HG02852 (cell line): Measurements from ENCODE around the gene ZNF620.
A peak's percentile ranks its signal among the peaks of the same experiment; 100 is the strongest.
"Not testable (repeated sequence)": the region's sequence is repeated elsewhere in the genome, so short reads cannot be mapped to it uniquely, and the experiment has no call there.

Experiments
- ATAC-seq: cut with Tn5 transposase; IDR thresholded peaks from one replicate; pipeline ENCODE4 v1.9.1; 2021; ENCODE audit warnings: mild to moderate bottlenecking, moderate library complexity; ENCODE audit not compliant: unreplicated experiment

Gene ZNF620

DNA sequence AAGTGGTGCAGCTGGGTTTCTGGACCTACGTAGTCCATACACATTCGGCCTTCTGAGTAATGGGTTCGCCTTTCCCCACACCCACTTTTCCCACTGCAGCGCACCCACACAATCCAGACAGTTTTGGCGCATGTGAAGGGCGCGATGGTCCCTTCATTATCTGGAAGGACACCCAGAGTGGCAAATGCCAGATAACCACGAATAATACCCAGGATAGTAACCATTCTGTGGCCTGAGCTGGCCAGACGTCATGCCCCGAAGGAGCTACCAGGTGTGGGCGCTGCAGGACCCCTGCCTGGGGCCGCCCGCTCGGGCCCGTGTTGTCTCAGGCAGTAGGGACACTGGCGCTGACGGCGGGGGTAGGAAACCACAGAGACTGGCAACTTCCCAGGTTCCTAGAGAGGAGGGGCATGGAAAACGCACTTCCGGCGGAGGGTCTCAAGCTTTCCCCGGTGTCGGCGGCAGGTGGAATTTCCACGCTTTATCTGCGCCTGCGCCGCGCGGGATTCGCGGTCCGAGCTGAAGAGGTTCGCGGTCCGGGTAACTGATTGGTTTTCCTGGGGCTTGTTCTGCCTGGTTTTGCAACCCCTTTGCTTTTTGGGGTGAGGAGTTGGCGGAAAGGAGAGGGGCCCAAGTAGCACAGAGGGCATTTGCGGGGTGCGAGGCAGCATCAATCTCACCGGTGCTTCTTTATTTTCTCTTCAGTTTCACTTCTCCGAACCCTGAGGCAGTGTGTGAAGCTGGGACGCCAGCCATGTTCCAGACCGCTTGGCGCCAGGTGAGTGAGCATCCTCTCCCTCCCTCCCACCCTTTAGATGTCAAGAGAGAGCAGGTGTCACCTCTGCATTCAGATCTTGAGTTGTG is at the start of gene ZNF620:
Gene ZNF620 (plus strand): TSS at position 441 of the 864 bp plus-strand sequence. CDS start 314 bp downstream, at position 755.
- ATAC-seq, result peak; percentile 71

- ATAC-seq, result no peak
Measured at GRCh38 chr3:40456279-40456939, 49.4 kb upstream of the ZNF620 start.

DNA sequence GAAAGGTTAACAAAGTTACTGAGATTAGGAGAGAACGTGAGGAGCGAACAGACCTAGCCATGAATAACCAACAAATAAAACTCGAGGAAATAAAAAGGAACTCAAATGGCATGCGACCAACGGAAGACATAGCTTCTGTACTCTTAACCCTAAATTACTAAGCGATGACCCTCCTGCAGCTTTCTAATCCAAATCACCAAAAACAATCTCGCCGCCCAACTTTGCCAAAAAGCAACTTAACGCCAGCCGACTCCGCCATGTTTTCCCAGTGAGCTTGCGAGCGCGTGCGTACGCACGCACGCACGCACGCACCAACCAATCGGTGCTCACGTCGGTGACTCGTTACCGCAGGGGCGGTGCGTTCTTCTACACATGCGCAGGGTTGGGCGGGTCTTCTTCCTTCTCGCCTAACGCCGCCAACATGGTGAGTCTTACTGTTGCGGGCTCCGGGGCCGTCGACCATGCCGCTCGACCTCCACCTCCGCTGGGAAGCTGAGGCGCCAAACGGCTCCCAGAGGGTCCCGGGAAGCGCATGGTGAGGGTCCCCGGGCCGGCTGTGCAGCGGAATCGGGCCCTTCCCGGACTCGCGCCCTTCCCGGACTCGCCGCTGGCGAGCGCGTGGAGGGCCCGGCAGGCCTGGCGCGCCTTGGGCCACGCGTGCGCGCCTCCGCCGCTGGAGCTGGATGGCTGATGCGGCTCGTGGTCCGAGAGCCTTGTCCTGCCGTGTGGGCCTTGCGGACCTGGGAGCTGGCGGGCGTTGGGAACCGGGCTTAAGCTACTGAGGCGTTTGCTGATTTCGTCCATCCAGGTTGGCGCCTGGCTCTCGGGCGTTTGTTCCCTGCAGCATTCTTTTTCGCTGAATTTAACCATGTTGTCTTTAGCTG is 48.7 kb upstream of the ZNF620 start, which contains the start of gene RPL14:
Gene RPL14 (plus strand): TSS at position 400 of the 884 bp plus-strand sequence. CDS start 133 bp downstream, at position 533.
- ATAC-seq, result peak; percentile 54

- no peak for ATAC-seq
Measured at GRCh38 chr3:40458473-40458872, 47.4 kb upstream of the ZNF620 start.

DNA sequence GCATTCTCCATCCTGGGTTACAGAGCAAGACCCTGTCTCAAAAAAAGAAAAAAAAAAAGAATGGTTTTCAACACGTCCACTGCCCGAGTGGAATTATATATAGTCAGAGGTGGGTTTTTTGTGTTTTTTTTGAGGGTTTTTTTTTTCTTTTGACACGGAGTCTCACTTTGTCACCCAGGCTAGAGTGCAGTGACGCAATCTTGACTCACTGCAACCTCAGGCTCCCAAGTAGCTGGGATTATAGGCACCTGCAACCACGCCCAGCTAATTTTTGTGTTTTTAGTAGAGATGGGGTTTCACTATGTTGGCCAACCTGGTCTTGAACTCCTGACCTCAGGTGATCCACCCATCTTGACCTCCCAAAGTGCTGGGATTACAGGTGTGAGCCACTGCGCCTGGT is 45.4 kb upstream of the ZNF620 start:
- not testable (repeated sequence) for ATAC-seq

DNA sequence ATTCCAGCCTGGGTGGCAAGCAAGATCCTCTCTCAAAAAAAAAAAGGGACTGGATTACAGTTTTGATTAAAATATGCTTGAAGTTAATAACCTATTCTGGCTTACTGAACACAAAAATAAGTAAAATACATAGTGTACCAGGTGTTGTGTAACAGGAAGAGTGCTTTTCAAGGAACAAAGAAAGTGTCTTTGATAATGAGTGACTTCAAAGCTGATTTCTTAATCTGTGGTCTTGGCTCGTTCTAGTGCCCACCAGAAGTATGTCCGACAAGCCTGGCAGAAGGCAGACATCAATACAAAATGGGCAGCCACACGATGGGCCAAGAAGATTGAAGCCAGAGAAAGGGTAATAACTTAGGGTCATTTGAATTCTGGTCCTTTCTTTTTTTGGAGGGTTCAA is 44.7 kb upstream of the ZNF620 start:
- ATAC-seq, result no peak

DNA sequence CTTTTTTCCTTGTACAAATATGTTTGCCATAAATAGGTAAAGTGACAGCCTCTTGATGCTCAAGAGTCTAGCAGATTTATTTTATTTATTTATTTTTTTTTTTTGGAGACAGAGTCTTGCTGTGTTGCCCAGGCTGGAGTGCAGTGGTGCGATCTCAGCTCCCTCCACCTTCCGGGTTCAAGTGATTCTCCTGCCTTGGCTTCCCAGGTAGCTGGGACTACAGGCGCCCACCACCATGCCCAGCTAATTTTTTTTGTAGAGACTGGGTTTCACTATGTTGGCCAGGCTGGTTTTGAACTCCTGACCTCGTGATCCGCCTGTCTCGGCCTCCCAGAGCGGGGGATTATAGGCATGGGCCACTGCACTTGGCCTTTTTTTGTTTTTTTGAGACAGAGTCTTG is 43.0 kb upstream of the ZNF620 start:
- ATAC-seq, result not testable (repeated sequence)

DNA sequence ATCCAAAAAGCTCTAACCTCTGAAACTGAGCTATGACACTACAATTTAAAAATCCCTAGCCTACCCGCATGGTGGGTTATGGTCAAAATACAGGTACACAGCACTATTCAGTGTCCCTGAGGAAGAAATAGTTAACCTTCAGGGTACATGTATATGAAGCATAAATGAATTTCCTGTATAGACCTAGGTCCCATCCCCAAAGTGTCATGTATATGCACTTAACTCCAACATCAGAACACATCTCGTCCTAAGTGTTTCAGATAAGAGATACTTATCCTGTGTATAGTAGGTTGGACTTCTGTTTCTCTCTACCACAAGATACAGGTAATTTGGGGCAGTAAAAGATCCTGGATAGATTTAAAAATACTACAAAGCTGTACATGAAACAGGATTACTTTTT is 42.3 kb upstream of the ZNF620 start:
- ATAC-seq, result no peak

DNA sequence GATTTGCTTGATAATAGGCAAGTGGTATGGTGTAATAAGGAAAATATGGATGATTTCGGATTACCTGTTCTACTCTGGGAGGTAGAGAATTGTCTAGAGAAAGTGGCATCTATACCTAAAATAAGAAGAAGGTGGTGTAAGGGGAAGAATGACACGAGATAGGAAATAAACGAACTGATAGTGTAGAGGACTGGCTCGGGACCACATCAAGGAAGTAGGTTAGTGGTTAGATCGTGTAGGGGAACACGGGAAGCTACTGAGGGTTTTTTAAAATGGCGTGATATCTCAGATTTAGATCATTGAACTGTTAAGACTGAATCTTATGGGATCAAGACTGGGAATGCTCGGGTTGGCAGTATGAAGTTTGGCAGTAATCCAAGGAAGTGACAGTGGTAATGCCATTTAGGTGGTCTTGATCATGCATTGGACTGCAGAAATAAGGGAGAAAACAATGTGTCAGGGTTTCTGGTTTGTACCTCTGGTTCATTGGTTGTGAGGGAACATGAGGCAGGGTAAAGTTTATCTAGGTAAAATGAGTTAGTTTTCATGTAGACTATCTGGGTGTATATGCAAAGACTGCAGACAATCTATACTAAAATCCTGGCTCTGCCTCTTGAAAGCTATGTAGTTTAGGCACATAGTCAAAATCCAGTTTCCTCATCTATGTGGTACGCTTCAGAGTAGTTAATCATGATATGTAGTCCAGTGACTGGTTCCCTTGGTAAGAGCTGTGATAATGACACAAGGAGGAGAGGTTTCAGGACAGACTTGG is 41.3 kb upstream of the ZNF620 start:
- no peak for ATAC-seq

- ATAC-seq, result no peak
Measured at GRCh38 chr3:40465111-40465407, 40.8 kb upstream of the ZNF620 start.

- no peak for ATAC-seq
Measured at GRCh38 chr3:40465456-40465855, 40.4 kb upstream of the ZNF620 start.

DNA sequence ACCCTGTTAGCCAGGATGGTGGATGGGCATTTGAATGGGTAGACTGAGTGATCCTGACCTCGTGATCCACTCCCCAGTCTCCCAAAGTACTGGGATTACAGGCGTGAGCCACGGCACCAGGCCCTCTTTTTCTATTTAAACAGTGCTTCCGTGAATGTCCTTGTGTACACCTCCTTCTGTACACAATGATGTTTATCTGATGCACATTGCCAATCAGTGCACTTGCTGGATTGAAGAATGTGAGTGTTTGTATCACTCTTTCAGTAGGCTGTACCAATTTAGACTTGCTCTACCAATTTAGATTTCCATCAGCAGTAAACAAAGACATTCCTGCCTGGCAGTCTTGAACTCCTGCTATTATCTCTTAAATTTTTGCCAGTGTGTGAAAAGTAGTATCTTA is 37.8 kb upstream of the ZNF620 start:
- ATAC-seq, result no peak

GRCh38 chr3:40470701-40471100 is 35.1 kb upstream of the ZNF620 start:
- ATAC-seq, result no peak

DNA sequence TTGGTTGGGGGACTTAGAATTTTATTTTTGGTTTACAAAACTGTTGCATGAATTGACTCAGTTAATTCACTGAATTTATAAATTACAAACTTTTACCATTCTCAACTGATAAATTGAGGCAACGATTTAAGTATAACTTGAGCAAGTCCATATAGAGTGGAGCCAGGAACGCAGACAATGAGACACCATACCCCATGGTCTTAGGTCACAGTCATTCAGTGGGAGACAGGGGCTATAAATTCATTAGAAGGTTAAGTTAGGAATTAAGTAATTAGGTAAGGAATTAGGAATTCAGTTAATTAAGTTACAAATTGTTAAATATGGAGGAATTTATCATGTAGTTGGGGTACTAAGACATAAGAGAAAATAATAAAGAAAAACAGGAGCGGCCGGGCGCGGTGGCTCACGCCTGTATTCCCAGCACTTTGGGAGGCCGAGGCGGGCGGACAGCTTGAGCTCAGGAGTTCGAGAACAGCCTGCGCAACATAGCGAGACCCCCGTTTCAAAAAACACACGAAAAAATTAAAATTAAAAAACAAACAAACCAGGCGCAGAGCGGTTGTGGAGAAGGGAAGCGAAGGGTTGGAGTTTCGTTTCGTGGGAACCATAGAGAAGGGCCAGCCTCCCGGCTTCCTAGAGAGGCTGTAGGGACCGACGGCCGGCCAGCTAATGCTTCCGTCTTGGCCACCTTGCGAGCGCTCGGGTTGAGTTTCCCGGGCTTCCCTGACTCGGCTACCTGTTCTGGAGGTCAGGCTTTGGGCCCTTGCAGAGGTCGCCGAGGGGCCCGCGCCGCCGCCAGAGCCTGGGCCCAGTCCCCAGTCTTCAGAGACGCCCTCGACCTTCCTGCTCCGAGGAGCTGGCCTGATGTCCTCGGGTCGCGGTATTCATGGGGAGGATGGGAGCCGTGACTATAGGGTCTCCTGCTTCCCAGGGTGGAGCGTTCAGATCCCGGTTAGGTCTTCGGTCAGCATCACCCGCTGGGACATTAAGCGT is 29.1 kb upstream of the ZNF620 start, which contains the start of gene ZNF619:
Gene ZNF619 (plus strand): TSS at position 645 of the 993 bp plus-strand sequence. CDS start 858 bp downstream, outside the sequence.
- ATAC-seq, result peak; percentile 83

DNA sequence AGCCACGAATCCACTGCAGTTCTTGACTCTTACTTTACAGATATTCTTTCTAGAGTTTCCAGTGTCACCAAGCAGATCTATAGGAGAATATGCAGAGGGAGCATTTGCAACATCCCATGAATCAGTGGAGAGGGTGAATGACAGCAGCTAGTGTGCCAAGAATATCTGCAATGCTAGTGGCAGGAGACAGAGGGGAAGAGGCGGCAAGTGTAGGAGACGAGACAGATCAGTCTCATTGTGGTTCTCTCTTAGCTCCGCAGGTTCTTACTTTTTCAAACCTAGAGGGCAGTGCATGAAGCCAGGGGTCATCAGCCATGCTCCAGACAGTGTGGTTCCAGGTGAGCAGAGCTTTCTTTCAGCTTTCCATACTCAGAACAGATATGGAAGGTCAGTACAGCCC is 28.2 kb upstream of the ZNF620 start:
- ATAC-seq, result no peak

GRCh38 chr3:40487172-40487571 is 18.7 kb upstream of the ZNF620 start:
- ATAC-seq, result no peak

- ATAC-seq, result no peak
Measured at GRCh38 chr3:40490916-40491315, 14.9 kb upstream of the ZNF620 start.

DNA sequence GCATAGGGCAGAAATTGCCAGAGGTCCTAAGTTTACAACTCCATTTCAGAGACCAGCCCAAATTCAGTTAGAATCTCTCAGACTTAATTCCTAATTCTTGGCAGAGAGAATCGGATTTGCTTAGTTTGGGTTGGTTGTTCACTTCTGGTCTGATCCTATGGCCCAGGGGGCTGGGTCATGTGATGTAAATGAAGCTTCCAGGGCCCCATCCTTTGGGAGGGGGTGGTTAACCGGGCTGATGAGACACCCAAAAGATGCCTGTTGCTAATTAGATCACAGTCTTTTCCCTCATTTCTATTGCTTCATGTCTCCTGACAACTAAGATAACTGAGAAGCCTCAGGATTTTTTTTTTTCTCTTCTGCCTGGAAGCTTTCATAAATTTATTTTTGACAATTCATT is 11.1 kb upstream of the ZNF620 start:
- ATAC-seq, result no peak

DNA sequence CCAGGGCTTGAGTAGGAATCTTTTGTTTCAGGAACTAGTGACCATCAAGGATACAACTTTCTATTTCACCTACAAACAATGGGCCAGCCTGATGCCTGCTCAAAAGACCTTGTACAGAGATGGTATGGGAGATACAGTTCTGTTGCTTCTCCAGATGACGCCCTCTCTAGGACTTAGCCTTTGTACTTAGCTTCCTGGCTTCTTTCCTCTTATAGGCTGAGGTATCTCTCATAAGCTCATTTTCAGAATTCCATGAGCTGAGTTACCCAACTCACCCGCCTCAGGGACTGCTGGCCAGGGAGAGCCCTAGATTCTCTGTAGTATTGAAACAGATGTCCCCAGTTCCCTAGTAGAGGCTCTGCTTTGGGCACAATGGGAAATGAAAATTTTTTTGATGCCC is 8.6 kb upstream of the ZNF620 start:
- no peak for ATAC-seq
